A673 (cell line): ENCODE results near the gene TMCC1.
A peak's percentile ranks its signal among the peaks of the same experiment; 100 is the strongest.

Experiments
- CTCF ChIP-seq: fragments of 300-800, 200-600 bp; sonication (generic); conservative IDR thresholded peaks from 2 replicates; pipeline ENCODE4 v1.5.1; 2017; ENCODE audit warnings: low read depth, mild to moderate bottlenecking, antibody characterized with exemption, low read length, moderate library complexity, mixed read lengths
- EZH2 ChIP-seq: fragments of 200-600 bp; sonication (generic); IDR thresholded peaks from 2 replicates; pipeline ENCODE4 v1.6.1; 2017; ENCODE audit warnings: borderline replicate concordance, low read depth, mild to moderate bottlenecking, mixed read lengths, antibody characterized with exemption, low read length; ENCODE audit not compliant: poor library complexity, severe bottlenecking

GRCh38 chr3:129608087-129608935, 285.2 kb downstream of the TMCC1 start:
- TF ChIP-seq CTCF: peak; percentile 50; the same call in 1 of the 2 replicates
- no peak for TF ChIP-seq EZH2
